Fibroblast of skin of scalp (primary cell): ENCODE data around the gene SLC9A8.
"Not testable (repeated sequence)": the region's sequence is repeated elsewhere in the genome, so short reads cannot be mapped to it uniquely, and the experiment has no call there.

Source experiments
- DNase-seq: peaks from one replicate; pipeline ENCODE4 v3.0.0-alpha.2; 2013

Gene SLC9A8

DNA sequence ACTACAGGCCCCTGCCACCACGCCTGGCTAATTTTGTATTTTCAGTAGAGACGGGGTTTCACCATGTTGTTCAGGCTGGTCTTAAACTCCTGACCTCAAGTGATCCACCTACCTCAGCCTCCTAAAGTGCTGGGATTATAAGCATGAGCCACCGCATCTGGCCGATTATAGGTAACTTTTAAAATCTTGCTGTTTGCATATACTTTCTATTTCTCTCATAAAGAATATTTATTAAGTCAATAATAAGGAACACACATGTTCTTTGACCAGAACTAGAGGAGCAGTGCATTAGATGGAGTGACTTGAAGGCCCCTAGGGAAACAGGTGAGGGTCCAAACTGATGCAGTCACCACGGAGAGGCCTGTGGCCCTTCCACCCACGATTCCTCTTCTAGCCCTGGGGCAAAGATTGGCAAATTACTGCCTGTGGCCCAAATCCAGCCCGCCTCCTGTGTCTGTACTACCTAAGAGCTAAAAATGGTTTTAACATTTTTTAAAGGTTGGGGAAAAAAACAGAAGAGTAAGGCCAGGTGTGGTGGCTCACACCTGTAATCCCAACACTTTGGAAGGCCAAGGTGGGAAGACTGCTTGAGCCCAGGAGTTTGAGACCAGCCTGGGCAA is 83.0 kb downstream of the SLC9A8 start:
- DNase-seq, result not testable (repeated sequence)

DNA sequence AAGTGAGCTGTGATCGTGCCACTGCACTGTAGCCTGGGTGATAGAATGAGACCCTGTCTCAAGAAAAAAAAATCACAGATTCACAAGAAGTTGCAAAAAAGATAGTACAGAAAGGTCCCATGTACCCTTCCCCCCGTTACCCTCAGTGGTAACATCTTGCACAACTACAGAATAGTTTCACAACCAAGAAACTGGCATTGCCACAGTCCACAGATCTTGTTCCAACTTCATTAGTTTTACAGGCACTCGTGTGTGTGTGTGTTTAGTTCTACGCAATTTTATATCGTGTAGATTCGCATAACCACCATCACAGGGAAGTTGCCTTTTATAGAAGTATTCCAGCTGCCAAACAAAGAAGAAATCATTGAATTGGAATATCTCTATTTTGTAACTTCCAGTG is 83.6 kb downstream of the SLC9A8 start:
- DNase-seq, result no peak

DNA sequence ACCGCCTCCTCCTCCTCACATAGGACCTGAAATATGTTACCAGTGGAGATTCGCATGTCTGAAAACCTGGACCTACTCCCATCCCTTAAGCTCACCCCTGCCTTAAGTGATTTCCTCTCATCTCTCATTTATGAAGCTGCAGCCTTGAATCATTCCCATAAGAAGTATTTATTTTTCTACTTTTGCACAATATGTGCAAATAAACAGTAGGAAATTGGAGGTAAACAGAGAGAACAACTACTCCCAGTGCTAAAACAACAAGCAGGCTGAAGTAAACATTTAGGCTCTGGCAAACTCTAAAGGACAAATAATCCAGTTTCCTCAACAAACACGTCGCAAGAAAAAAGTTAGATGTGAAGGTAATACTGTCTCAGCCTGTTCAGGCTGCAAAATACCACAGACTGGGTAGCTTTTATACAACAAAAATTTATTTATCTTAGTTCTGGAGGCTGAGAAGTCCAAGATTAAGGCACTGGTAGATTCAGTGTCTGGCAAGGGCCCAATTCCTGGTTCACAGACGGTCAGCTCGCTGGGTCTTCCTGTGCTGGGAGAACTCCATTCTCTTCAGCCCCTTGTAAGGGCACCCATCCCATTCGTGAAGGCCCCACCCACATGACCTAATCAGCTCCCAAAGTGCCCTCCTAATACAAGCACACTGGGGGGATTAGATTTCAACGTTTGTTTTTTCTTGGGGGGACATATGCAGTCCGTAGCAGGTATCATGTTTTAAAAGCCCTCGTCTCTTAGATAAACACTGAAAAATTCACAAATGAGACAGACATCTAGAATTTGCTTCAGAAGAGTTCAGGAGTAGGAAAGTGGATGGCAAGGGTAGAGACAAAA is 87.1 kb downstream of the SLC9A8 start:
- no peak for DNase-seq

DNA sequence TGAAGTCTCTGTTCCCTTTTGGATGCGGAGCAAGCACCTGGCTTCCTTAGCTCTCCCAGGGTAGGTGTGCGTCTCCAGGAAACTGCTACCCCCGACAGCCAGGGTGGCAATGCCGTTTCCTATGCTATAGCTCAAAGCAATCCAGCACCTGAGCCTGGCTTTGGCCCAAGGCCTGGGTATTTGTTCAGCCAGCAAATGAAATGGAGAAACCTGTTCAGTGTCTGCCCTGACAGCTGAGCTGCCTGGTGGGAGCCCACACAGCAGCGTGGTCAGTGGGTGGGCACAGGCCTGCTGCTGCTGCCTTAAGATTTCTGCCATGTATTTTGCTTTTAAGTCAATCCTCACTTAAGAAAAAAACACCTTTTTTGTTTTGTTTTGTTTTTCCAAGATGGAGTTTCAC is 89.0 kb downstream of the SLC9A8 start:
- DNase-seq, result no peak

DNA sequence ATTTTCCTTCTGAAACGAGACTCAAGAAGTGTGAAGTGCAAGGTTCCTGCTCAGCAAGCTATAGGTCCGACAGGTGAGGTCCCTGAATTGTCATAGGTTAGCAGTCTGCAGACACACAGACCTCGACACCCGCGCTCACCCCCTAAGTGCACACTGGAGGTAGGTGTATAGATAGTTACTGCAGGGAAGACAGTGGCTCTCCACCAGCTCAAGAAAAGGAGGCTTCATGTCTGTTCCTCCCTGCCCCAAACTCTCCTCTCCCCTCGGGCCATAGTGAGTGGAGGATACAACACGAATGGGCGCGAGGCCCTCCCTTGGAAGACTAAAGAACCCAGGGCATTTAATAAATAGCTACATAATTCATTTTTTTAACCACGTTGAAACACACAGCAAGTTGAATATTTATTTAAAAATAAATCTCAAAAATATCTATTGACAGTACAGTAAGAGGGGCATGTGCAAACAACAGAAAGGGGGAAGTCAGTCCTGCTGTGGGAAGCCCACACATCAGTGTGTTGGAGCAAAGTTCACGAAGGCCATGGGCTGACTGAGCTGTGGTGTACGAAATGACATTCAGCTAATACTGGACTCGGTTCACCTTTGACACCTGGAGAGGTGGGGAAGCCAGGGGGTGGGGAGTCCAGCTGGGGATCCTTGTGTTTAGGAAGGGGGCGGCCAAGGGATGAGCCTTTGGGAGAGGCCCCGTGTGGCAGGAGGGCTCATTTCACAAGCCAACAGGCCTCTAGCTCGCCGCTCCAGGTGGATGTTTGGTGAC is 92.0 kb downstream of the SLC9A8 start:
- no peak for DNase-seq

DNA sequence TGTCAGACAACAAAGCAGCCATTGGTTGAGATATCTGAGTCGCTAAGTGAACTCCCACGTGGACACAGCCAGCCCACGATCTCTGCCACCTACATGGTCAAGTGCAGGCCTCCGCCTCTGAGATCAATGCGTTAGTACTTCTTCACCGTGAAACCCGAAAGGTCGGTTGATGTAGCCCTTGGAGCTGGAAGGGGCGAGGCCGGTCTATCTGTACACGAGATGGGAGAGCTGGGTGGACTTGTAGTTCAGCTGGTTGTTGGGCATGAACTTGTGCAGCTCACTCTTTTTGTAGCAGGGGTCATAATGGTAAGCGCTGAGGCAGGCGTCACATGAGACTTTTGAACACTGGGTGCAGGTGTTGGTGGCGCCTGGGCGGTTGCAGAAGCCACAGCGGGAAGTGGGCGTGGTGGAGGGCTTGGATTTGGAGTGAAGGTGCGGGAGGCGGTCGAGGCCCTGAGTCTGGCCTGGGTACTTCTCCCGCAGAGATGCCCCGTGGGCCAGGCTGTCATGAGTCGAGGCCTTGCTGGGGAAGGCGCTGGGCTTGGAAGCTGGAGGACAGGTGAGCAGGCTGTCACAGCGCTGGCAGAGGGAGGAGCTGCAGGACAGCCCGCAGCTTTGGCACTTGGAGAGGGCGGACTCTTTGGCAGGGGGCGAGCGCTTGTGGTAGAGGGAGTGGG is 92.9 kb downstream of the SLC9A8 start:
- no peak for DNase-seq

DNA sequence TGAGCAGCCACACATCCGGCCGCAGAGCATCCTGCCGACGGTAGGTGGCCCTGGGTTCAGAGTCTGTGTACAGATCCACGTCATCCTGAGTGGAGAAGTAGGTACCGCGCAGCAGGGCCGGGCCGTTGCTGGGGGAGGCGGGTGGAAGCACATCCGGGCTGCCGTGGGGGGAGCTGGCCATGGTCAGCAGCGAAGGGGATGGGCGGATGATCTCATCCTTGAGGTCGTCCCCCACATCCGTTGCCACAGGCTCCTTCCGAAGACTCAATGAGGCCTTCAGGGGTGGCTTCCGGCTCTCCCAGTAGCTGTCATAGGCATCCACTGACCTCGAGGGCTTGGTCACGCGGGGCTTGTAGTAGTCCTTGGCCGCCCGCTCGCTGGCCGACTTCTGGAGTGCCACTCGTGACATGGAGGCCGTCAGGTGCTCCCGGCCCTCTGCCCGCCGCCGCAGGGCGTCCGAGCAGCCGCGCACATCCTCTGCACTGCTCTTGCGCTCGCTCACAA is 93.5 kb downstream of the SLC9A8 start:
- no peak for DNase-seq

DNA sequence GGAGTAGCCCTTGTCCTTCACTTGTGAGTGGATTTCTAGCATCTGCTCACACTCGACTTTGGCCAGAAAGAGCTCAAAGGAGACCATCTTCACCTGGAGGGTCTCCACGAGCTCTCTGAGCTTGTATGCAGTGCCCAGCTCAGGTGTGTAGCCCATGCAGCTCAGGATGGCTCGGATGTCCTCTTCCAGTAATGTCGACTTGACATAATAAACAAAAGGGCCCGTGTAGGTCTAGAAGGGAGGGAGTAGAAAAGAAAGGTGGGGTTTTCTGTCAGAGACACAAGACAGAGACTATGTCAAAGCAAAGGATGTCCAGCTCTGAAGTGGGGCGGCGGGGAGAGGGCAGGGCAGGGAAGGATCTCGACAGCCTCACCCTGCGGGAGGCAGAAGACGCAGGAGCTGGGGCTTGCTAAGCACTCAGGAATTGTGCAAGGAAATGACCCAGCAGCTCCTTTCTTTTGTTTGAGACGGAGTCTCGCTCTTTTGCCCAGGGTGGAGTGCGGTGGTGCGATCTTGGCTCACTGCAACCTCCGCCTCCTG is 94.1 kb downstream of the SLC9A8 start:
- no peak for DNase-seq

DNA sequence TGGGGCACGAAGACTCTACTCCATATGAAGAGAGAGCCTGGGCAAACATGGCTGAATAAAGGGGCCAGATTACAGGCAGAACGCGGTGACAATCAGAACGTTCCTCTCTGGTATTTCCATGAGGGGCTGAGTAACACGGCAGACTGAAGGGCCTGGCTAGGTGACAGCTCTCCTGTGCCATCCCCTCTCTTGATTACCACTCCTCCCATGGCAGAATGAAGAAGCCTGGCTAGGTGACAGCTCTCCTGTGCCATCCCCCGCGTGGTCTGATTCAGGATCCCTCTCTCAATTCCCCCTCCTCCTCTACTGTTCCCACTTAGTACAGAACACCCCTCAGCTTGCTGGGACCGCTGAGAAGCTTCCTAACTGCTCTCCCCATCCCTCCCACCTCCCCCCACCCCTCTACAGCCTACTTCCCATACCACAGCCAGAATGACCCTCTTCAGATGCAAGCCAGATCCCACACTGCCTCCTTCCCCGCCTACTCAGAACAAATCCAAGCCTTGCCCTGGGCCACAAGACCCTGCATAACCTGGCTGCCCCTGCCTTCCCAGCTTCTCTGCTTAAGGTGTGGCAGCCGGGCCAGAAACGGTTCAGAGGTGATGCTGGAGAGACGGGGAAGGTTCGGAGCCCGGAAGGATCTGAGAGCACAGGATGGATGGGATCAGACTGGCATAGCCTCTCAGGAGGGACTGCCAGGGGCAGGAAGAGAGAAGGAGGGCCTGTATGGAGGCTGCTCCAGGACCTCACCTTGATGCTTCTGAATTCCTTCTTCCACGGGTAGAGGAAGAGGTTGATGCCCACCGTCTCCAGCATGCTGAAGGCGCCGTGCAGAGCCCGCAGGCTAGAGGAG is 95.0 kb downstream of the SLC9A8 start:
- no peak for DNase-seq

DNA sequence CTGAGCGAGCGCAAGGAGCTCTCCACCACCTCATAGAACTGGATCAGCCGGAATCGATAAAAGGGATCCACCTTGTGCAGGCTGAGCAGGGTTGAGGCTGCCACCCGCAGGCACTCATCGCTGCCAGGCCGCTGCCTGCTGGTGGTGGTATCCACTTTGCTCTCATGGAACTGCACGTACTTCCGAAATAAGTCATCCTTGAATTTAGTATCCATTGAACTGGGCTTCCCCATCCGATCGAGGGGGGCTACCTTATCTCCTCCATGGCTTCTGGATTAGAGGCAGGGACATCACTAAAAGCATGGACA is 95.6 kb downstream of the SLC9A8 start:
- DNase-seq, result no peak

DNA sequence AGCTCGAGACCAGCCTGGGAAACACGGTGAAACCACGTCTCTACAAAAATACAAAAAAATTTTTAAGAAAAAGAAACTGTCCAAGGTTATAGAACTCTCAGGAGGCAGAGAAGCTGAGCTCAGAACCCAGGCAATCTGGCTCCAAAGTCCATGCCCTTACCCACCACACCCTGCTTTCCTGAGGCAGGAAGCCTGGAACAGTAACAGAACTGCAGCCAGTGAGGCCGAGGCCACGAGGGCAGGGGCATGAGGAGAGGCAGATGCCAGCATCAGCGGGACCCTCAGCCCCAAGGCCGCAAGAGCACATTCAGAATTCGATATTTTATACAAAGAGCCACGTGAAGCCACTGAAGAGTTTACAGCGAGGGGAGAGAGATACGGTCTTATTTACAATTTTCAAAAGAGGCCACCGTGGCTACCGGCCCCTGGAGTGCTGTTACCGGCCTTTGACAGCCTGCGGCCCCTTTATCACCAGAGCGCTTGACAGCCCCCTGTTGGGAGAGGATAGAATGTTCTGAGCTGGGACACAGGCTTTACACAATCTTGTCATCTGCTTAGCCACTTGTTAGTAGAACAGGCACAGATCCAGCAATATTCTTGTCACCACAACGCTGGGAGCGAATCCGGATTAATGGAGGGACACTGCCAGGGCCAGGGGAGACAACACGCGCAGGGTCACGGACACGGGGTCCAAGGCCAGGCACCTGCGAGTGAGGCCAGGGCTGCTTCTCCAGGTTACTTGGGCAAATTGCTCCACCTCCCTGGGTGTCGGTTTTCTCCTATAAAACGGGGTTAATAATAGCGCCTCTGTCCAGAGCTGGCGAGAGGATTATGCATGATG is 97.1 kb downstream of the SLC9A8 start:
- no peak for DNase-seq

DNA sequence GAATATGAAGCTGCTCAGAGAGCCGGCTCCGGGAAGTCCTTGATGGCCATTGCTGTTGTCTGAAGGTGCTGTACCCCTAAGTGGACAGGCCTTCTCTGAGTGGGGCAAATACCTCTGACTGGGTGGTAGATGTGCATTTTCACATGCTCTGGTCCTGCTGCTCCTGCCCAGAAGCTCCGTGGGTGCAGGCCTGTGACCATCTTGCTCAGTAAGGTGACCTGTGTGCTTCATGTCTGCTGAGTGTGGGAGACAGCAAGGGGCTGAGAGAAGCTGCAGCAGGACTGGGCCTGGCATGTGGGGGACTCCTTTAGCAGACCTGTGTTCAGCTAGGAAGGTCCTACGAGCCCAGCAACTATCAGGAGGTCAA is 97.7 kb downstream of the SLC9A8 start:
- DNase-seq, result no peak

DNA sequence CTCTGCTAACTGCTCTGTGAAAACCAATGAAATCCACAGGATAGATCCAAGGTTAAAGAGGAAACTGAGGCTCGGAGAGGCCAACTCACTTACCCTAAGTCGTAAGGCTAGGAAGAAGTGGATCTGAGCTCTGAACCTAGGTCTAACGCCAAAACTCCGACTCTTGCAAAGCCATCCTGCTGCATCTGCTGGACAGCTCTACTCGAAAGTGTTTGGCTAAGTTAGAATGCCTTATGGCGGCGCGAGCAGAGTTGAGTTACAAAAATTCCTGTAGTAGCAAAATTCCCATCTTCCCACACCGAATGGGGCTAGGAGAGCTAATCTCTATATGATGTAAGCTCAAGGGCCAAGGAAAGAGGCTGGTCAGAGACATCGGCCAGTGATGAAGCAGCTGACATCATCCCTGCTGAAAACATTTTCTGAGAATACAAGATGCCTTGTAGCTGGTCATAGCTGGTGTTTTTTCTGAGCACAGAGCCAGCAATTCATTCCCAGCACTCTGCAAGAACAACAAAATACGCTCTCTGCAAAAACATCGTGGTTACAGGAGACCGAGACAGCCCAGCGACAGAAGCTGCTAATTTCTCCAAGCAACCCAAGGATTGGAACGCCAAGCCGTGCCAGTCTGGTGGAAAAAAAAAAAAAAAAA is 100.9 kb downstream of the SLC9A8 start:
- DNase-seq, result no peak

DNA sequence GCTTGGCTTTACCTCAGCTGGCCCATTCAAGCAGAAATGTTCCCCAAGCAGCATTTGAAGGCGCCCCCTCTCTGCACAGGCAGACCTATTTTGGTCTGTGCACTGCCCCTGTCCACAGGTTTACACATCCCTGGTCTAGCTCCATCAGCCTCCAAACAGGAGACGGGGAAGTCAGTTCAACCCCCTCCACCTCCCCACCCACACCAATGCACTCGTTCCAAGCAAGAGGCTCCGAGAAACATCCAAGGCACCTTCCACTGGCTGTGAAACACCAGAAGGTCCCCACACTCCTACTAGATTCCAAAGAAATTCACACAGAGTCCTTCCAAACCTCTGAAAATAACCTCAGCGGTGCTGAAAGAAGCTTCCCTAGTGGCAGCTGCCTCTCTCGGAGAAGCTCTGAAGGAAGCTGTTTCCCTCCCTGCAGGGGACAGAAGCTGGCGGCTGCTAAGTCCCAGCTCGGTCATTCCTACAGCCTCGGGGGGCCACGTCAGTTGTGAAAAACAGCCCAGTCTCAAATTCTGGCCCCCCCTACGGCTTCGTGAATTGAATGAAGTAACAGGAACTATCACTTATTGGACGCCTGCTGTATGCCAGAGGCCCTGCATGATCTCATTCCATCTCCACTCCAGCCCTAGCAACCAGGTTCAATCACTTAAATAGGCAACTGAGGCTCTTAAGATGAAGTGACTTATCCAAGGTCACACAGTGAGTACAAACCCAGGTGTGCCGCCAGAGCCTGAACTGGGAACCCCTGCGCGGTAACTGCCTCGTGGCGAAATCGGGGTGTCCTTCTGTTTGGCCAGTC is 101.9 kb downstream of the SLC9A8 start:
- DNase-seq, result no peak

DNA sequence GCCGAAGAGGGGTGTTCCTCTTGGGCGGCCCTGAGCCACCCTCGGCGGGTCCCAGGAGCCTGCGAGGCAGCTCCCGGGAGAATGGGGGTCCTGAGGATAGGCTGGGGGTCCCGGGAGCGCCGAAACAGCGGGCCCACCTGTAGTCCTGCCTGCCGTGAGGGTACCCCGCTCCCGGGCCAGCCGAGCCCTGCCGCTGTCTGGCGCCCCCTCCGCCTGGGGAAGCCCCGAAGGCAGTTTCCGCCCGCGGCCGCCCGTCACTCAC is 102.4 kb downstream of the SLC9A8 start:
- DNase-seq, result no peak

DNA sequence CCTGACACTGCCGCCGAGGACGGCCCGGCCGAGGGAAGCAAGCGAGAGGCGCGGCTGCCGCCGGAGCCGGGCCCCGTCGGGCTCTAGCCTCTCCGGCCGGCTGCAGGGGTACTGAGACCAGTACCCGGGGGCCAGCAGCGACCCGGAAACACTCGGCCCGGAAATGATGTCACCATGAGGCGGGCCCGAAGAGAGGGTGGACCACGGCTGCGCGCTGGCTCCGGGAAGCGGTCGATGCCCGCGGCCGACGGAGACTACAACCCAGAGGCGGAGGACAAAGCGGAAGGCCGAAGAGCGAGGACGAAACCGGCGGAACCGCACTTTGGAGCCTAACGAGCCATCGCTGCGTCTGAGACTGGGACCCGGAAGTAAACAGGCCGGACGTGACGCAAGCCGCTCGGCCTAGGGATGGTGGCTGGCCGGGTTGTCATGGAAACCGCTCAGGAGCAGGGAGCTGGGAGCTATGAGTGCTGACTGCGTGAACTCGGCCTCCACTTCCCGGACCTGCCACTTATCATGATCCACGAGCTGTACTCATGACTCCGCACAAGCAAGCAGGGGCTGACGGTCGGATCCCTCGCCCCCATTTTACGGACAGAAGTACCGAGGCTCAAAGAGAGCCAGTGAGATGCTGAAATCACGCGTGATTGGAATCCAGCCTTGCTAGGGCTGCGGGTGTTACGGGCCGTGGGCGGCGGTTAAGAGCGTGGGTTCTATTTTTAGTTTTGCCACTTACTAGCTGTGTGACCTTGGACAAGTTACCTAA is 102.9 kb downstream of the SLC9A8 start, which contains the start of gene SPATA2:
SPATA2 (minus strand) TSS at position 150 of the 766 bp plus-strand sequence. CDS start 7,039 bp downstream, outside the sequence.
- DNase-seq, result peak; percentile 96

DNA sequence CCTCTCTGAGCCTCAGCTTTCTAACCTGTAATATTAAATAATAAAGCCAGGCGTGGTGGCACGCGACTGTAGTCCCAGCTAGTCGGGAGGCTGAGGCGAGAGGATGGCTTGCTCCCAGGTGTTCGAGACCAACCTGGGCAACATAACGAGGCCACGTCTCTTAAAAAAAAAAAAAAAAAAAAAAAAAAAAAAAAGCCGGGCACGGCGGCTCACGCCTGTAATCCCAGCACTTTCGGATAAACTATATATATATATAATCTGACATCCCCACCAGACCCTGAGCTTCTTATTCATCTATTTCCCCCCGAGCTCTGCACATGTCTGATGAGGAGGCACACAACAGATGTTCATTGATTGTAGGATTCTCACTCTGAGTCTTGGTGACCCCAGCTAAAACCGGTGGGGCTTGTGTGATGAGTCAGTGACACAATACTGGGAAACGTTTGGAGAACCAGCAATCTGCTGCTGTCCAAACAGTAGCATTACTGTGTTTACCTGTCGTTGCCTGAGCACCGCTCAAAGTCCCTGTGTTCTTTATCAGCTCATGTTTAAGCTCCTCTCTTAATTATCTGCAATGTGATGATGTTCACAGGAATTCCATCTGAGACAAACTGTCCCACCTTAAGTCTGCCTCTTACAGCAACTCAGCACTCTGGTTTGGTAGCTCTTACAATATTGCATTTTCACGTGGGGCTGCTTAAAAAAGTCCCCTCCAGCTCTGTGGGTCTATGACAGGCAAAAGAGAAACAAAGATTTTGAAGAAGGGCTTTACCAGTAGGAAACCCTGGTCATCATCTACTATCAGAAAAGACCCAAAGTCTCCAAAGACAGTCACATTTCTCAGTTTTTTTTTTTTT is 103.7 kb downstream of the SLC9A8 start:
- DNase-seq, result peak; percentile 12

DNA sequence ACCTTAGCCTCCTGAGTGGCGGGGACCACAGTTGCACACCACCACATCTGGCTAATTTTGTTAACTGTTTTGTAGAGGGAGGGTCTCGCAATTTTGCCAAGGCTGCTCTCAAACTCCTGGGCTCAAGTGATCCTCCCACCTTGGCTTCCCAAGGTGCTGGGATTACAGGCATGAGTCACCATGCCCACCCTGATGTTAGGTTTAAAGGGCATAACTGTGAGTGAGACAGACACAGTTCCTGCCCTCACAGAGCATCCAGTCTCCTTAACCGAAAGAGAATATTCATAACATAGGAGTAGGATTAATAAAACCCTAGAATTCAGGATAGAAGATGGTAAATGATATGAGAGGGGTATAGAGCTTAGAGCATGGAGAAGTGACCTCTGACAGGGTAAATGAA is 105.8 kb downstream of the SLC9A8 start:
- no peak for DNase-seq
